K562 (cell line): ENCODE measurements around the gene SV2A. TPM values are rescaled to one million over a fixed set of nuclear protein-coding genes. Genes with fewer than 3 reads are reported as not detected.

Experiments
- ATAC-seq: fragments of 200-7000 bp; cut with Tn5 transposase; 3 replicates; pipeline ENCODE4 v1.9.1; 2020; ENCODE audit warnings: moderate library complexity
- BruUV-seq: library from RNA; stranded (reverse); fragments of 400-500 nt; replicated peaks from 2 replicates; lab custom pipeline; 2021; lab: Mats Ljungman, UMichigan
- CTCF ChIA-PET: fragments of 300-600 bp; formaldehyde crosslinking; extraction: SDS; loops from one replicate; lab custom pipeline; 2021; ENCODE audit warnings: low intra/inter-chr PET ratio; lab: Yijun Ruan, JAX
- POLR2A ChIA-PET: fragments of 300-600, 350-650 bp; sonication (Branson Sonifier 250); formaldehyde crosslinking; extraction: SDS; loops from one replicate; lab custom pipeline; 2021; ENCODE audit warnings: antibody characterized with exemption, inconsistent platforms; lab: Yijun Ruan, JAX
- DNase-seq, 4 experiments: peaks; one replicate each; pipeline versions ENCODE4 v3.0.0 to v3.0.0-alpha.2; 2011 to 2018; ENCODE audit warnings: low spot score in 3 of 4, mixed read lengths in 3 of 4; ENCODE audit errors: extremely low read depth in 1 of 4
- FAIRE-seq: peaks from 2 replicates; lab custom pipeline; 2011; peaks lifted over from hg19 to GRCh38; lab: Jason Lieb, UNC
- H2AFZ ChIP-seq: 2 replicates; pipeline ENCODE4 v1.6.0; 2011; ENCODE audit warnings: low read depth, low read length, control low read depth, inconsistent platforms
- H3K27ac ChIP-seq: fragments of 200-600 bp; 3 replicates; pipeline ENCODE4 v1.8.0; 2011; ENCODE audit warnings: low read depth, mild to moderate bottlenecking, control low read depth, inconsistent platforms, low read length, moderate library complexity, mixed read lengths; ENCODE audit errors: extremely low read depth
- H3K27me3 ChIP-seq, 2 experiments: fragments of 300-600 bp in 1 of 2; 2 replicates in 1 of 2; 3 replicates in 1 of 2; pipeline versions ENCODE4 v1.6.0 to v1.8.0; 2011; ENCODE audit warnings: inconsistent platforms in 2 of 2, low read length in 2 of 2, mild to moderate bottlenecking in 1 of 2, mixed read lengths in 1 of 2, moderate library complexity in 1 of 2; ENCODE audit not compliant: control insufficient read depth in 2 of 2, insufficient read depth in 2 of 2
- H3K36me3 ChIP-seq: fragments of 300-600 bp; 3 replicates; pipeline ENCODE4 v1.8.0; 2011; ENCODE audit warnings: mild to moderate bottlenecking, low read length, inconsistent platforms; ENCODE audit not compliant: control insufficient read depth, insufficient read depth
- H3K4me1 ChIP-seq, 2 experiments: fragments of 200-600 bp in 1 of 2; replicated peaks in 1 of 2; 2 replicates in 1 of 2; 3 replicates in 1 of 2; pipeline versions ENCODE4 v1.5.1 to v1.8.0; 2011; ENCODE audit warnings: inconsistent platforms in 2 of 2, low read length in 2 of 2, mild to moderate bottlenecking in 1 of 2, mixed read lengths in 1 of 2, moderate library complexity in 1 of 2; ENCODE audit not compliant: control insufficient read depth in 2 of 2, insufficient read depth in 2 of 2
- H3K4me2 ChIP-seq: 2 replicates; pipeline ENCODE4 v1.6.1; 2011; ENCODE audit warnings: low read length, control low read depth, inconsistent platforms, mixed read lengths; ENCODE audit not compliant: insufficient read depth
- H3K4me3 ChIP-seq: fragments of 200-600 bp; sonication (generic), shearing (Covaris generic); 2 replicates; pipeline ENCODE4 v1.5.1; 2016; ENCODE audit warnings: control low read depth, inconsistent platforms
- H3K79me2 ChIP-seq: fragments of 200-600 bp; 3 replicates; pipeline ENCODE4 v1.8.0; 2011; ENCODE audit warnings: low read length, inconsistent platforms; ENCODE audit not compliant: control insufficient read depth, insufficient read depth
- H3K9ac ChIP-seq, 2 experiments: 2 replicates each; pipeline versions ENCODE4 v1.6.0 to v1.6.1; 2011; ENCODE audit warnings: low read depth in 2 of 2, low read length in 2 of 2, control low read depth in 1 of 2, inconsistent platforms in 1 of 2, mild to moderate bottlenecking in 1 of 2, mixed read lengths in 1 of 2; ENCODE audit not compliant: insufficient read depth in 1 of 2
- H3K9me1 ChIP-seq: one replicate; pipeline ENCODE4 v1.6.0; 2011; ENCODE audit warnings: inconsistent platforms, mild to moderate bottlenecking, low read length, moderate library complexity; ENCODE audit not compliant: control insufficient read depth, insufficient read depth
- H3K9me3 ChIP-seq: replicated peaks from 2 replicates; pipeline ENCODE4 v1.5.1; 2011; ENCODE audit warnings: low read depth, low read length, inconsistent platforms; ENCODE audit not compliant: control insufficient read depth, insufficient read depth
- H4K20me1 ChIP-seq: replicated peaks from 2 replicates; pipeline ENCODE4 v1.6.1; 2011; ENCODE audit warnings: low read length, inconsistent platforms, mixed read lengths; ENCODE audit not compliant: control insufficient read depth, insufficient read depth
- ATF1 ChIP-seq, 2 experiments: fragments of 450-650 bp in 1 of 2; IDR thresholded peaks; 2 replicates each; pipeline ENCODE4 v1.6.1; 2016; ENCODE audit warnings: missing compliant biosample characterization in 1 of 2, missing genetic modification characterization in 1 of 2
- BCL6 ChIP-seq: fragments of 250-450 bp; sonication (Bioruptor Pico); IDR thresholded peaks from 2 replicates; pipeline ENCODE4 v1.4.0; 2020
- LCOR ChIP-seq: sonication (generic); formaldehyde crosslinking; IDR thresholded peaks from 2 replicates; pipeline ENCODE4 v1.8.0; 2022; ENCODE audit warnings: mild to moderate bottlenecking, missing genetic modification reagents
- MEIS2 ChIP-seq: fragments of 450-650 bp; IDR thresholded peaks from 2 replicates; pipeline ENCODE4 v1.6.1; 2014; ENCODE audit warnings: mild to moderate bottlenecking; ENCODE audit not compliant: partially characterized antibody
- NCOR1 ChIP-seq: fragments of 450-650 bp; IDR thresholded peaks from 2 replicates; pipeline ENCODE4 v1.6.1; 2016; ENCODE audit warnings: mild to moderate bottlenecking, moderate library complexity
- NFIC ChIP-seq: fragments of 450-650 bp; IDR thresholded peaks from 2 replicates; pipeline ENCODE4 v1.6.1; 2017; ENCODE audit warnings: mild to moderate bottlenecking, inconsistent platforms
- PHF20 ChIP-seq: fragments of 450-650 bp; IDR thresholded peaks from 2 replicates; pipeline ENCODE4 v1.6.1; 2018; ENCODE audit not compliant: partially characterized antibody
- PRDM10 ChIP-seq: fragments of 450-650 bp; IDR thresholded peaks from 2 replicates; pipeline ENCODE4 v1.6.1; 2018; ENCODE audit not compliant: partially characterized antibody
- SMARCA4 ChIP-seq: fragments of 450-650 bp; IDR thresholded peaks from 2 replicates; pipeline ENCODE4 v1.6.1; 2016
- ZNF41 ChIP-seq: fragments of 250-450 bp; sonication (Bioruptor Pico); conservative IDR thresholded peaks from 2 replicates; pipeline ENCODE4 v1.4.0; 2020; ENCODE audit warnings: mild to moderate bottlenecking
- ZNF551 ChIP-seq: fragments of 250-450 bp; sonication (Bioruptor Pico); IDR thresholded peaks from 2 replicates; pipeline ENCODE4 v1.5.0; 2021; ENCODE audit warnings: mild to moderate bottlenecking, moderate library complexity
- ZNF592 ChIP-seq: fragments of 450-650 bp; IDR thresholded peaks from 2 replicates; pipeline ENCODE4 v1.6.1; 2017; ENCODE audit warnings: antibody characterized with exemption, mild to moderate bottlenecking
- ZNF77 ChIP-seq: fragments of 250-450 bp; sonication (Bioruptor Pico); IDR thresholded peaks from 2 replicates; pipeline ENCODE4 v1.5.0; 2020
- WGBS: fragments of 100-300 bp; shearing (Covaris generic); methylation state at CpG from one replicate; pipeline ENCODE4 v1.1.6; 2016; ENCODE audit warnings: low coverage, mixed read lengths; ENCODE audit not compliant: insufficient coverage; ENCODE audit errors: missing lambda C conversion rate; 5-methylcytosine and 5-hydroxymethylcytosine counted together
- in situ Hi-C: fragments of 300-500 bp; cut with MboI; formaldehyde crosslinking; loops from 4 replicates; pipeline ENCODE4 v1.15.0; 2018; ENCODE audit warnings: inconsistent platforms, mixed read lengths
- intact Hi-C: fragments of 100-400 bp; cut with micrococcal nuclease; formaldehyde crosslinking; loops from 2 replicates; pipeline ENCODE4 v1.14.2; 2022
- polyA plus RNA-seq, 8 experiments: library from polyadenylated mRNA; depleted of rRNA in 4 of 8; stranded (reverse) in 5 of 8; unstranded in 3 of 8; fragments of >200 nt; fragmentation: Nextera tagmentation in 2 of 8; fragmentation: Illumina TruSeq in 1 of 8; extraction: Ambion mirVana in 2 of 8; extraction: Trizol in 1 of 8; gene quantifications; 2 replicates each; pipeline versions ENCODE4 v1.2.1 to v1.2.3, GENCODE V29; 2011 to 2014; ENCODE audit warnings: inconsistent platforms in 1 of 8, missing spikeins in 1 of 8
- total RNA-seq, 7 experiments: library from RNA; depleted of rRNA in 6 of 7; stranded (reverse); fragments of >200 nt in 6 of 7; fragmentation: Illumina TruSeq in 2 of 7; extraction: Trizol in 2 of 7; gene quantifications; 2 replicates each; pipeline versions ENCODE4 v1.2.1 to v1.2.3, GENCODE V29; 2011 to 2021; ENCODE audit warnings: low replicate concordance in 1 of 7
- TF ChIP-seq, protein P1 (sequence below): fragments of 450-650 bp; formaldehyde crosslinking; IDR thresholded peaks from 2 replicates; pipeline ENCODE4 v1.4.0; 2020; ENCODE audit warnings: mild to moderate bottlenecking, moderate library complexity

SV2A gene
- total and polyA plus RNA-seq, 9 of the 15 experiments (the other 6 are each of a cell fraction or from before 2014, with no cell fraction given) = 0.07 to 0.22 (median 0.11) TPM; not detected in 1

DNA sequence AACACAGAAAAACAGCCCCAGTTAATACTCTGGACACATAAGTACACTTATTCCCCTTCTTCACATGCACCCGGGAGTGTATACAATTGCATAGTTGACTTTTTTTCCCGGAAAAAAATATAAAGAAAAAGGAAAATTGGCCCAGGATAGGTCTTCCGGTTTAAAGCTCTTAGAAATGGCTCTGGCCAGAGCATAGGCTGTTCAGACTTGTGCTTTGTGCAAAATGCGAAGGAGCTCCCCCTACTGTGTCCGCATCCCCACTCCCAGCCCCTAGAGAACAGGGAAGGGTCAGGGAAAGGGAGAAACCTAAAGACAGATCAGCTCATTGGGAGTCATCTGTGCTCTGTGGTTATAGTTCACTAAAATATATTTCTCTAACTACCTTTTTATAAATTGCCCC is 24.6 kb upstream of the SV2A start (continued):
- TF ChIP-seq BCL6 (CRISPR knock-in tag) (no peak), ZNF41 (no peak), NFIC (no peak), ATF1 (CRISPR knock-in tag; IDR thresholded peaks at IDR 0.05) (no peak), ATF1 (tag; IDR thresholded peaks at IDR 0.05) (no peak), ZNF592 (no peak), NCOR1 (no peak)

DNA sequence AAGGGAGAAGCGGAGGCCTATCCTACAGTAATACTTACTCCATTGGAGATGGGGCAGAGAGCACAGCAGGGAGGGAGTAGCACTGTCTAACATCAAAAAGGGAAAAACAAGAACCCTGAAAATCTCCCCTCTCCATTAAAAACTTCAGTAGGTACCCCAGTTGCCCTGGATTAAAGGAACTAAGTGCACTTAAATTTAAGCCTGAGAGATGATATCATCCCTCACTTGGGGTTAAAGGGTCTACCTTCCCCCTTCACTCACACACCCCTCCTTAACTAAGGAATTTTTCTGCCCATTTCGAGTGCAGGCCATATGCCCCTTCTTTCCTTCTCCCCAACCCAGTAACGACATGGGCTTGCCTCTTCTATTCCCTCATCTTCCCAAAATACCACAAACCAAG is 22.8 kb upstream of the SV2A start:
- ChIA-PET POLR2A (interaction anchor here (1.7 to 2.6 kb wide), 2 partner anchors 11 to 53 kb away, joined by 5 to 29 read pairs; a partner anchor contains a TSS), CTCF (no interaction called here)
- FAIRE-seq = no peak
- Histone ChIP-seq H3K4me3 (no peak overlapping the region), H3K9me1 (no peaks in the 10 kb centered on the region), H3K4me1 (peaks cover 23 to 39% of the 10 kb centered on the region in 2 experiments), H3K79me2 (no peaks in the 10 kb centered on the region), H4K20me1 (no peaks in the 10 kb centered on the region), H3K9me3 (no peaks in the 10 kb centered on the region), H3K27ac (peak overlapping the region; percentile 80; the same call in 1 of the 3 replicates), H3K9ac (0 out of 4 replicates have a peak overlapping the region, but pooled peaks of 1 of the 2 experiments have one; percentile 29), H3K4me2 (no peak overlapping the region), H3K27me3 (no peaks in the 10 kb centered on the region), H3K36me3 (peaks cover 19% of the 10 kb centered on the region; the same call in 2 of the 3 replicates), H2AFZ (no peak overlapping the region)
- ATAC-seq = no peak
- DNase-seq = no peak
- BruUV-seq = no TSS peak
- in situ Hi-C loops = no loop called here
- 67% methylated on average over 3 of the region's 3 CpGs for WGBS
- intact Hi-C loops = no loop called here
- TF ChIP-seq, protein P1, sequence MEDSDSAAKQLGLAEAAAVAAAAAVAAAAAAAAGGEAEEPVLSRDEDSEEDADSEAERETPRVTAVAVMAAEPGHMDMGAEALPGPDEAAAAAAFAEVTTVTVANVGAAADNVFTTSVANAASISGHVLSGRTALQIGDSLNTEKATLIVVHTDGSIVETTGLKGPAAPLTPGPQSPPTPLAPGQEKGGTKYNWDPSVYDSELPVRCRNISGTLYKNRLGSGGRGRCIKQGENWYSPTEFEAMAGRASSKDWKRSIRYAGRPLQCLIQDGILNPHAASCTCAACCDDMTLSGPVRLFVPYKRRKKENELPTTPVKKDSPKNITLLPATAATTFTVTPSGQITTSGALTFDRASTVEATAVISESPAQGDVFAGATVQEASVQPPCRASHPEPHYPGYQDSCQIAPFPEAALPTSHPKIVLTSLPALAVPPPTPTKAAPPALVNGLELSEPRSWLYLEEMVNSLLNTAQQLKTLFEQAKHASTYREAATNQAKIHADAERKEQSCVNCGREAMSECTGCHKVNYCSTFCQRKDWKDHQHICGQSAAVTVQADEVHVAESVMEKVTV = no peak
- TF ChIP-seq ZNF77 (CRISPR knock-in tag) (no peak), PHF20 (no peak), MEIS2 (no peak), PRDM10 (peak; percentile 87), SMARCA4 (no peak), ZNF551 (CRISPR knock-in tag) (no peak), LCOR (CRISPR knock-in tag) (no peak)
